ENCODE measurements around the gene BANF1.
"Not testable (repeated sequence)": the region's sequence is repeated elsewhere in the genome, so short reads cannot be mapped to it uniquely, and the experiment has no call there.

BANF1 gene

DNA sequence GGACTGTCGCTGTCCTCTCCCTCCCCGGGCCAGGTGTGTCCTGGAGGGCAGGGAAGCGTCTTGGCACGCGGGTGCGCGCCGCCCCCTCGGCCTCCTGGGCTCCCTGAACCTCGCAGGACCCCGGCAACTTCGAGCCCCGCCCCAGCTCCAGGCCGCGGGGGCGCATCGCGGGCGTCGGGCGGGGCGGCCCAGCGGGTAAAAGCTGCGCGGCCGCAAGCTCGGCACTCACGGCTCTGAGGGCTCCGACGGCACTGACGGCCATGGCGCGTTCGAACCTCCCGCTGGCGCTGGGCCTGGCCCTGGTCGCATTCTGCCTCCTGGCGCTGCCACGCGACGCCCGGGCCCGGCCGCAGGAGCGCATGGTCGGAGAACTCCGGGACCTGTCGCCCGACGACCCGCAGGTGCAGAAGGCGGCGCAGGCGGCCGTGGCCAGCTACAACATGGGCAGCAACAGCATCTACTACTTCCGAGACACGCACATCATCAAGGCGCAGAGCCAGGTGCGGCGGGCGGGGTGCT lies 9.5 kb downstream of the BANF1 start, which contains the start of gene CST6:
TSS of gene CST6 (plus strand) at position 224 of the 519 bp plus-strand sequence. CDS start at position 261, 37 bp downstream.
- DNase-seq = peak in 2 of 3 experiments; percentile 42 to 45

DNA sequence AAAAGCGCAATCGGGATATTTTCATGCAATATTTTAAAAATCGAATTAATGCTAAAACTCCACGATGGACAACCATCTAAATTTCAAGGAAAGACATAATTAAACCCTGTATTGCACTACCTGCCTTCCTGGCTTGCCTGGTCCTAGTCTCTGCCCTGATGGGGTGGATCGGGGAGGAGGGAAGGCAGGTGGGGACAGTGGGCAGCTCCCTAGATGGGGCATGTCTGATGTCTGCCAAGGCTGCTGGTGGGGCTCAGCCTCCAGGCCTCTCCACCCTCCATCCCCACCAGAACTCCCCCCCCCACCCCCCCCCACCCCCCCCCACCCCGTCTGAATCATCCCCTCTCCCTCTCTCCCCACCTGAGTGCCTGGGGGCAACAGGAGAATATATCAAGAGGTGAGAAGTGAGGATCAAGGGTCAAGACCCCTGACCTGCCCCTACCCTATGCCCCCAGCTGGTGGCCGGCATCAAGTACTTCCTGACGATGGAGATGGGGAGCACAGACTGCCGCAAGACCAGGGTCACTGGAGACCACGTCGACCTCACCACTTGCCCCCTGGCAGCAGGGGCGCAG lies 10.2 kb downstream of the BANF1 start:
- DNase-seq = no peak

DNA sequence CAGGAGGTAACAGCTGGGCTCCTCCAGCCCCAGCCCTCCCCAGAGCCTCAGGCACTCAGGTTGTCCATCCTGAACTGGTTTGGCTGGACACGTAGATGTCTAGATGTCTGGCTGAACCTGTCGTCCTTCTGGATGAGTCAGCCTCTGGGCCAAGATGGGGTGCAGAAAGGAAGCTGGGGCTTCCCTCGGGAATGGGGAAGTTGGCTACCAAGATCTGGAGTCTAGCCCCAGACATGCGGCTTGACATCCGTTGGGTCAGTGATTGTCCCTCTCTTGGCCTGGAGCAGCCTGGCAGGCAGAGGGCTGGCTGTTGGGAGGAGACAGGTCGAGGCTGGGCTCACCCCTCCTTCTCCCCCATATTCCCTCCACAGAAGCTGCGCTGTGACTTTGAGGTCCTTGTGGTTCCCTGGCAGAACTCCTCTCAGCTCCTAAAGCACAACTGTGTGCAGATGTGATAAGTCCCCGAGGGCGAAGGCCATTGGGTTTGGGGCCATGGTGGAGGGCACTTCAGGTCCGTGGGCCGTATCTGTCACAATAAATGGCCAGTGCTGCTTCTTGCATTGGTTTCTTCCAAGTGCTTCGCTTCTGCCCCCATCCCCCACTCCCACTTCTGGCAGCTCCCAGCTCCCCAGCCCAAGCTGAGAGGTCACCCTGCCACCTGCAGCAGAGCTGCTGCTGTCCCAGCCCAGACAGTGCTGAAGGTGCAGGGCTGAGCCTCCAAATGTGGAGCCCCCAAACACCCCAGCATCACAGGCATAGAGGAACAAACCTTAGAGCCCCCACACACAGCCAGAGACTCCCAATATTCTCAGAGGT lies 10.9 kb downstream of the BANF1 start:
- no peak for DNase-seq

DNA sequence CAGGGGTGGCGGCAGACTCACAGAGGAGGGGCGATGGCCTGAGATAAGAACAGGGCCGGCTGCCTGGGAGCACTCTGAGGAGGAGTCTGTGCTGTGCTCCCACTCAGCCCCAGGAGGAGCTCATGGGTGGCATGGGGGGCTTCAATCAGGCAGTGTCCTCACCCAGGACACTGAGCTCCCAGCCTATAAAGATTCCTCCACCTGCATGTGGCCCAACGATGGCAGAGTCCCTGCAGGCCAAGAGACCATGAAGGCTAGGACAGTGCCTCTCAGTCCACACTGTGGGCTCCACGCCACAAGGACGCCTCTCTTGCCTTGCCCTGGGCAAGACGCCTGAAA lies 11.4 kb downstream of the BANF1 start:
- DNase-seq = no peak

DNA sequence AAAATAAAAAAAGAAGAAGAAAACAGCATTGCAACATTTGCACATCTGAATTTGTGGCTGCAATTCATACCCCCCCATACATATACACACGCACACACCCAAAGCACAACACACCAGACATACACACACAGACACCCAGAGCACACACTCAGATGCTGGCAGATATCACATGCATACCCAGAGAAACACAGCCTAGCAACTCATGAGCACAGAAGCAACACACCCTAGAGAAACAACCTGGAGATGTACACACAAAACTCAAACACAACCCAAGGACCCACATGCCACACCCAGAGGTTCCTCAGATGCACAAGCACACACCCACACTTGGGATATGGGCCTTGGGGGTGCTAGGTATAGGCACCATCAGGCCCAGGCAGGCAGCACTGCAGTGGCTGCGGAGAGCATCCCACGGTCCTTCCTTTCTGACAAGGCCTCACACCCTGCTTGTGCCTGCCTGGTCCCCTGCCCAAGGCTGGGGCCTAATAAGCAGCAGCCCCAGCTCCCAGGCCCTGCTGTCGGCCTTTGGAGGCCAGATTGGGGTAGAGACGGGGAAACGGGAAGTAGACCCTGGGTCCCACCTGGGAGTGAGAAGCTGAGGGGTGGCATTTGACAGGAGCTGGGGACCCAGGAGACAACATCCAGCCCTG lies 12.6 kb downstream of the BANF1 start:
- no peak for DNase-seq

DNA sequence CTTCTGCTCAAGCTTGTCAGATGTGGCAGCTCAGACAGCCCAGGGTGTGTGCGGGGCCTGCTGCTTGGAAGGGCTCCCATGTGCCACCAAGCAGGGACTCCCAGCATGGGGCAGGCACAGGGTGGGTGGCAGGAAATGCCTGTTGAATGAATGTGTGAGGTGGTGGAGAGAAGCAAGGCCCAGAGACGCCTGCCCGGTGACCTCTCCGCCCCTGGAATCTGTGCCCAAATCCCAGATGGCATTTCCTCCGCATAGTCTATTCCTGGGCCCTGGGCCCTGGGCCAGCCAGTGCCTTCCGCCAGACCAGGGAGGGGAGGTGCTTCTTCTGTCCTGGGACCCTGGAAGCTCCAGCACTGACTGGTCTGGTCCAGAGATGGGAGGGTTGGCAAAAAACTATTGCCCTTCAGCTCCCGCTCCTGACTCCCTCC lies 13.2 kb downstream of the BANF1 start:
- DNase-seq = no peak

DNA sequence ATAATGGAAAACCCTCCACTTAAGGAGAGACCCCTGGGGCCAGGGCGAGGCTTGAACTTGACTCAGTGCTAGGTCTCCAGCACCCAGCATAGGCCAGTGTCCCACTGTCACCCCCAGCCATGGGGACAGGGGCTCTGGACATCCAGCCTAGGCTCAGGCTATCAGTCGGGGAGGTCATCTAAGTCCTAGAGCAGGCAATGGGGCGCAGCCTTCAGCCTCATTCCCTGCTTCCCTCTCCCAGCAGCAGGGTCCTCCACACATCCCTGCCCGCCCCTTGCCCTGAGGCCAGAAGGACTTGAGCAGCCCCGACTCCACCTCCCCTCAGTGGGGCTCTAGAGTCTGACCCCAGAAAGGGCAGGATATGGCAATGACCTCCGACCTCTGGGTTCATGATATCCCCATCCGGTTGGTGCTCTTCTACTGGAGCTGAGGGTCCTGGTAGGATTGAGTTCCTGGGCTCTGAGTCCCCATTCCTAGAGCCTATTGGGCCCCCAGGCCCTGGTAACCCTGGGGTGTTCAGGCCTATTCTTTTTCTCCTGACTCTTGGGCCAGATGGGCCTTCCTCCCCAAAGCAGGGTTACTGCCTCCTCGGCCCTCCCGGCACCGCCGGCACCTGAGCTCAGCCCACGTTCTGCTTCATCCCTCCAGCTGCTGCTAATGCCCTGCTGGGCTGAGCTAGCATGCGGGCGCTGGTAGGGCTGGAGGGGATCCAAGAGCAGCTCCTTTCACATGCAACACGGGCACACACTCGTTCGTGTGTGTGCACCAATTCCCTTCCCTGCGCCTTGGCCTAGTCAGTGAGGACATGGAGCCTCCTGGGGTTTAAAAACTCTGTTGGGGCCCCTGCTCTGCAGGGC lies 13.9 kb downstream of the BANF1 start:
- DNase-seq = no peak

DNA sequence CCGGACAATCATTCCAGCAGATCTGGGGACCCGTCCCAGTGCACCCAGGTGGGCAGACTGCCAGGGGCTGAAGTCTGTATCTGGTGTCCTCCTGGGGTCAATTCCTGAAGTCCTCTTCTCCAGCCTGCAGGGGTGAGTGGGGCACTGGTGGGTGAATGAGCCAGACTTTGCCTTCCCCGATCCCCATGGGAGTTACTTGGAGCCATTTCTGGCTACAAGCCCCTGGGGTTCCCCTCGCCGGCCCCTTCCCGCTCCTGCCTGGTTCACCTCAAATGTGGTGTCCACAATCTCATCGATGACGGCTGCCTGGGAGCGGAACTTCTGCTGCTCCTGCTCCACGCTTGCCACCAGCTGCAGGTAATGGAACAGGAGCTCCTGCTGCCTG lies 14.5 kb downstream of the BANF1 start:
- no peak for DNase-seq

DNA sequence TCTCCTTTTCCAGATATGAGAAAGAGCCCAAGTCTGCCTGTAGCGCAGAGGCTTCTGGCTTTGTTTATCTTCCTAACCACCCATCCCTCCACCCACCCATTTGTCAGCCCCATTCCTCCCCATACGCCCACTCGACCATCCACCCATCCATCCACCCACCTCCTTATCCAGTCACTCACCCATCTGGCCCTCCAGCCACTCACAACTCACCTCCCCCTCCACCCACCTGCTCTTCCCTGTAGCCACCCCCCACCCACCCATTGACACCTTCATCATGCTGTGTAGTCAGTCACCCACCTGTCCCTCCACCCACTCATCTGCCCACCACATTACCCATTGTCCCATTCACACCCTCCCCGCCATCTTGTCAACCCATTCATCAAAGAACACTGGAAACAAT lies 15.0 kb downstream of the BANF1 start:
- peak in 2 of 3 experiments; percentile 18 to 33 for DNase-seq

DNA sequence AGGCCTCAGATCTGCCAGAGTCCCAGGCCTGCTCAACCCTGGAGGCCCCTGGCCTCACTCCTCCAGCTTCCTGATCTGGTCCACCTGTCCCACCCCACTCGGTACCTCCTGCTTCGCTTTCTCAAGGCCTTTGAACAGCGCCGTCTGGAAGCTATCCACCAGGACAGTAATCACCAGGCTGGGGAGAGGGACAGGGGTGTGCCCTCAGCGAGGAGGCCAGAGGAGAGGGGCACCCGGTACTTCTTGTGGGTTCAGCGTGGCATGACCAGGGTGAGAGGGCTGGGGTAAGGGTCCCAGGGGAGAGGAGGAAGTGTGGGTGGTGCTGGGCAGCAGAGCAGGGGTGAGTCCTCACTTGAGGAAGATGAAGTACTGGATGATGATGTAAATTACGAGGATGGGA lies 17.9 kb downstream of the BANF1 start:
- DNase-seq = no peak

DNA sequence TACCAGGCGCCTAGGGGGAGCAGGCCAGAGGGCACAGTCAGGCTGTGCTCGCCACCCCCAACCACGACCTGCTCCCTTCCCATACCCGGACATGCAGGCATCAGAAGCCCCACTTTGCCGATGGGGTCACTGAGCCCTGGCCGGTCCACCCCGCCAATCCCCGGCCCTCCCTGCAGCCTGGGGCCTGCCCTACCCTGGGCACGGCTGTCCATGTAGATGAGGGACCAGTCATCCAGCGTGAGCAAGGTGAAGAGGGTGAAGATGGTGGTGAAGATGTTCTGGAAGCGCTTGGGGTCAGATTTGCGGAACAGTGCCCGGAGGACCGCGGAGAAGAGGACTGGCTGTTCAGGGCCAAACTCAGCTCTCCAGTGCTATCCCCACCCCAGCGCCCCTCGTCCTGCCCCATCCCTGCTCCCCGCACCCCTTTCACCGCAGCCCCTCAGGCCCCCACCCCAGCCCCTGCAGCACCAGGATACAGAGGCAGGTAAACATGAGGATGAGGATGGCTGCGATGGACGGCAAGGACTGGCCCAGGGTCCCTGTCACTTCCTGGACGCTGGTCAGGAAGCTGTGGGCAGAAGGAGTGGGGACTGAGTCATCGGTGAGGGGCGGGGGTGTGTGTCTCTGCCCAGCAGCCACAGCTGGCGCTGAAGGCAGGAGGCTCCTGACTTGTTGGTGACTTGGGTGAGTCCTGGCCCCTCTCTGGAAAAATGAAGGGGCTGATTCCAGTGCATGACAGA lies 18.5 kb downstream of the BANF1 start:
- no peak for DNase-seq

DNA sequence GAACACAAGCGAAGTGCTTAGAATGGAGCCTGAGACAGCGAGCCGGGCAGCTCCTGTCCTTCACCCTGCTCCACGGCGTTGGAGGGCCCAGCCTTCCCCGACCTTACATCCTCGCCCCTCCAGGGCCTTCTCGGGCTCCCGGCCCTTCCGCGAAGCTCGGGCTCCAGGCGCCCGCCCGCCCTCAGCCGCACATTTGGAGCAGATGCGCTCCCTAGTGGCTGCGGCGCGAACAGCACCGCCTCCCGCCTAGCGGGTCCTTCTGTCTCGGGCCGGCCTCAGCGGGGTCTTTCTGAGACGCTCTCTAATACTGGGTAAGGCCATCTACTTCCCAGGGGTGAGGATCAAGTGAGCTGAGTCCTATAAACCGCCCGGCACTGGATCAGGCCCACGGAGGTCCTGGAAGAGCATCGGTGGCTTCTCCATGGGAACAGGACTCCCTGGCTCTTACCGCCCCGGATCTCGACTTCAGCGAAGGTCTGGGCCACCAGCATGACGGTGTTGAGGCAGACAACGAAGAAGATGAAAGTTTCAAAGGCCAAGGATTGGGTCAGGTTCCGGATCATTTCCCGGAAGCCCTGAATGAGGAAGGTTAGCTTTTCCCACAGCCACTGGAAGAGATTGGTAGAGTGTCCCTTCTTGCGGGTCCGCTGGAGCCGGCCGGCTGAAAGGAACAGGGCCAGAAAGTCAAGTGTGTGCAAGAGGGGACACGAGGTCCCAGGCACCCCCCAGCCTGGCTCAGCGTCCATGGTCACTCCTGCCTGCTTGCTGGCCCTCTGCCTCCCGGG lies 20.3 kb downstream of the BANF1 start:
- peak; percentile 64 to 82 (median 69) for DNase-seq

DNA sequence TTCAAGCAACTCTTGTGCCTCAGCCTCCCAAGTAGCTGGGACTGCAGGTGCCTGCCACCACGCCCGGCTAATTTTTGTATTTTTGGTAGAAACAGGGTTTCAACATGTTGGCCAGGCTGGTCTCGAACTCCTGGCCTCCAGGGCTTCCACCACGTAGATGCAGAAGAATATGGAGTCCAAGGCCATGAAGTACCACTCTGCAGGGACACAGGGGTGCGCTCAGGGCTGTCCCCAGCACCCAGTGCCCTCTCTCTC lies 20.8 kb downstream of the BANF1 start:
- not testable (repeated sequence) for DNase-seq

DNA sequence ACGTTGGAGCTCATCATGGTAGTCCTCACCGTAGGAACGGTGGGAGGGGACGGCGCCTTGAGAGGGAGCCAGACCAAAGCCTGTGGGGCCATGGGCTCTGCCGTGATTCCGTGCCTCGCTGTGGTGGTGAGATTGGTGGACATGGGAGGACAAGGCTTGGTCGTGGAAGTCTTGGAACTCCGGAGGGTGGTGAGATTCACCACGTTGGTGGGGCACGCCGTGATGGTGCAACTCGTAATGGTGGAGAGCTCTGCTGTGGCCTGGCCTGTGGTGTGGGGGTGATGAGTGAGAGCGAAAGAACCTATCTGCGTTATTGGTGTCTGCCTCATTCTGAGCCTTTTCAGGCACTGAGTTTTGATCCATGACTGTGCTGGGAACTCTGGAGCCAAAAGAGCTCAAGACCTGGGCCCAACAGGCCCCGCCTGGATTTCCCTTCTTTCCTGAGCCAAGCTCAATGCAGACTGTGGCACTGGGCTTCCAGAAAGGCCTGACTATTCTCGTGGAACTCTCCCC lies 23.8 kb downstream of the BANF1 start, which contains the start of gene CATSPER1:
TSS of gene CATSPER1 (minus strand) at position 463 of the 513 bp plus-strand sequence. CDS start at position 363, 100 bp downstream.
- DNase-seq = no peak

DNA sequence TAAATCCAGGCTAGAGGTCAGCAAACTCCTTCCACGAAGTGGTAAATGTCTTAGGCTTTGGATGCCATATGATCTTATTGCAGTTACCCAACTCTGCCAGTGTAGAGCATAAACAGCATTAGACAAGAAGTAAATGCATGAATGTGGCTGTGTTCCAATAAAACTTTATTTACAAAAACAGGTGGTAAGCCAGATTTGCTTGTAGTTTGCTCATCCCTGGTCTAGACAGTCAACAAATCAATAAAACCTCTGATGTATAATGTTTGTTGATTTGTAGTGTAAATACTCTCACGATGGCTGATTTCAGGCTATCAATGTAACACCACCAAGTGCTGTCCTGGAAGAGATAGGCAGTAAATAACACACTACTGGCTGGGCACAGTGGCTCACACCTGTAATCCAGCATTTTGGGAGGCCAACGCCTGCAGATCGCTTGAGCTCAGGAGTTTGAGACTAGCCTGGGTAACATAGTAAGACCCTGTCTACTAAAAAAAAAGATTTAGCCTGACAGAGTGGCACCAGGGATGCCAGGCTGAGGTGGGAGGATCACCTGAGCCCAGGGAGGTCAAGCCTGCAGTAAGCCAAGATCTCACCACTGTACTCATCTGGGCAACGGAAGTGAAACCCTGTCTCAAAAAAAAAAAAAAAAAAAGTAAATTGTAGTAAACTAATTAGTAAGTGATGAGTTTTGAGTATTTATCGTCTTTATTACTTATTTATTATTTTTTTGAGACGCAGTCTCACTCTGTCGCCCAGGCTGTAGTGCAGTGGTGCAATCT lies 30.8 kb downstream of the BANF1 start:
- DNase-seq = no peak

DNA sequence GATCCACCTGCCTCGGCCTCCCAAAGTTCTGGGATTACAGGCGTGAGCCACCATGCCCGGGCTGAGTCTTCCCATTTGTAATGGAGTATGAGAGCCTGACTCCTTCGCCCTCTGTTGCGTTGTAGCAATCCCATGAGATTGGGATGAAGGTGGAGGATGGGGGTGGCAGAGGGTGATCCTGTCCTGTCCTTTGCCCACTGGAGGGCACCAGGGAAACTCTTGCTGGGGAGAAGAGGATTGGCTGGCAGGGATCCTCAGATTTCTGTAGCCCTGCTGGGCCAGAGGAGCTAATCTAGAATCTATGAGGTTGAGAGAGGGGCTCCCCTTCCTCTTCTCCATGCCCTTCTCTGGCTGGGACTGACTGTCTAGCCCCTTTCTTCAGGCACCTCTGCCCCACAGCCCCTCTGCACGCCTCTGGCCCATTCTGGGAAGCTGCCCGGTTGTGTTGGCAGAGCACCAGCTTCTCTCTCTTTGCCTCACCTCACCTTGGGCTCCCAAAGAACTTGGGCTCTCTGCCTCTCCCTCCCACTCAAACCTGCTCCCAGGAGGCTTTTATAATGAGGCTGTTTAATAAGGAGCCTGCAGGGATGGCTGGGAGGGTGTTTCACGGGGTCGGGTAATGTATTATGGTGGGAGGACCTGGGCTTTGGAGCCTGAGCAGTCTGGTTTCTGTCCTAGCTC lies 33.5 kb downstream of the BANF1 start:
- no peak for DNase-seq

DNA sequence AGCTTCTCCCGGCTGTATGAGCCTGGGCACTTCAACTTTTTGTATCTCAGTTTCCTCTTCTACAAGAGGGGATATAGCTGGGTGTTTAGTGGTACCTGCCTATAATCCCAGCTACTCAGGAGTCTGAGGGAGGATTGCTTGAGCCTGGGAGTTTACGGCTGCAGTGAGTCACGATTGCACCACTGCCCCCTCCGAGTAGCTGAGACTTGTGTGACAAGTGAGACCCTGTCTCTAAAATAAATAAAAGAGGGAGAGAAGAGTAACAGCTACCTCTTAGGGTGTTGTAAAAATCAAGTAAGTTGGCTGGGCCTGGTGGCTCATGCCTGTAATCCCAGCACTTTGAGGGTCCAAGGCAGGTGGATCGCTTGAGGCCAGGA lies 34.0 kb downstream of the BANF1 start:
- no peak for DNase-seq

DNA sequence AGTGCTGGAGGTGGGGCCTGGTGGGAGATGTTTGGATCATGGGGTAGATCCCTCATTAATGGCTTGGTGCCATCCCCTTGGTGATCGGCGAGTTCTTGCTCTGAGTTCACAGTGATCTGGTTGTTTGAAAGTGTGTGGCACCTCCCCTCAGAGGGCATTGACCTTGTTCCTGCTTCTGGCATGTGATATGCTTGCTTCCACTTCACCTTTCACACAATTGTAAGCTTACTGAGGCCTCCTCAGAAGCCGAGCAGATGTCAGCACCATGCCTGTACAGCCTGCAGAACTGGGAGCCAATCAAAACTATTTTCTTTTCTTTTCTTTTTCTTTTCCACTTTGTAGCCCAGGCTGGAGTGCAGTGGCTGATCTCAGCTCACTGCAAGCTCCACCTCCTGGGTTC lies 35.0 kb downstream of the BANF1 start:
- DNase-seq = no peak

DNA sequence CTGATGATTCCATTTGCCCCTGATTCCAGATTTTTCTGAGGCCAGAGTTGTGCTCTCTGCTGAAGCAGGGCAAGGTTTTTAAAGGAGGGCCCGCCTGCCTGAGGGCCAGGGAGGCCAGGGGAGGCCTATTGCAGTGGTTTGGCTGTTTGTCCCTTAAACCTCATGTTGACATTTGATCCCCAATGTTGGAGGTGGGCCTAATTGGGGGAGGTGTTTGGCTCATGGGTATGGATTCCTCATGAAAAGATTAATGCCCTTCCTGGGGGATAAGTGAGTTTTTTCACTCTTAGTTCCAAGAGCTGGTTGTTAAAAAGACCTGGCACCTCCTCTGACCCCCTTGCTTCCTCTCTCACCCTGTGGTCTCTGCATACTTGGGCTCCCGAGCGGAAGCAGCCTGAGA lies 37.5 kb downstream of the BANF1 start:
- no peak for DNase-seq

Data from NCI-H1417 (cell line).